T47D (cell line): ENCODE data around the gene HAPLN3.

Source experiments
- DNase-seq, 2 experiments: peaks; one replicate each; pipeline versions ENCODE4 v3.0.0 to v3.0.0-alpha.2; 2011 to 2012; ENCODE audit warnings: low read depth in 1 of 2, low spot score in 1 of 2
- JUND ChIP-seq: IDR thresholded peaks from 2 replicates; pipeline ENCODE4 v1.6.1; 2012; ENCODE audit warnings: low read depth
- in situ Hi-C: cut with HindIII; loops from 2 replicates; pipeline ENCODE4 v1.10.0; 2016; ENCODE audit warnings: low sequenced_read_pairs, low pct_unique_long_range_greater_than_20kb

HAPLN3 gene

GRCh38 chr15:88920186-88920891 is 25.0 kb upstream of the HAPLN3 start:
- TF ChIP-seq JUND, result no peak
- DNase-seq, result no peak
- in situ Hi-C loops, result no loop called here

GRCh38 chr15:88918738-88919137 is 23.4 kb upstream of the HAPLN3 start:
- in situ Hi-C loops, result no loop called here
- peak in 1 of 2 experiments; percentile 26 for DNase-seq
- TF ChIP-seq JUND, result no peak

- TF ChIP-seq JUND, result no peak
- no peak for DNase-seq
- in situ Hi-C loops, result no loop called here
Observed at GRCh38 chr15:88917760-88918159, 22.4 kb upstream of the HAPLN3 start.

GRCh38 chr15:88915354-88915753 is 20.0 kb upstream of the HAPLN3 start:
- no peak for DNase-seq
- no peak for TF ChIP-seq JUND
- in situ Hi-C loops, result no loop called here

GRCh38 chr15:88913850-88914169 is 18.5 kb upstream of the HAPLN3 start:
- no peak for DNase-seq
- in situ Hi-C loops, result no loop called here
- no peak for TF ChIP-seq JUND

GRCh38 chr15:88913017-88913849 is 17.9 kb upstream of the HAPLN3 start, which contains the start of gene MFGE8:
Gene MFGE8 (minus strand): TSS chr15:88913379. CDS start chr15:88913319, 60 bp downstream.
- in situ Hi-C loops, result no loop called here
- TF ChIP-seq JUND, result no peak
- DNase-seq, result peak; percentile 62 to 78

GRCh38 chr15:88912500-88912921 is 17.2 kb upstream of the HAPLN3 start:
- in situ Hi-C loops, result no loop called here
- TF ChIP-seq JUND, result no peak
- DNase-seq, result no peak

GRCh38 chr15:88911766-88912118 is 16.4 kb upstream of the HAPLN3 start:
- in situ Hi-C loops, result no loop called here
- DNase-seq, result no peak
- no peak for TF ChIP-seq JUND

- DNase-seq, result no peak
- TF ChIP-seq JUND, result no peak
- in situ Hi-C loops, result no loop called here
Observed at GRCh38 chr15:88909956-88910831, 14.8 kb upstream of the HAPLN3 start.

- no peak for DNase-seq
- in situ Hi-C loops, result no loop called here
- TF ChIP-seq JUND, result no peak
Observed at GRCh38 chr15:88908697-88909621, 13.6 kb upstream of the HAPLN3 start.

- no peak for DNase-seq
- in situ Hi-C loops, result no loop called here
- no peak for TF ChIP-seq JUND
Observed at GRCh38 chr15:88908123-88908522, 12.8 kb upstream of the HAPLN3 start.

GRCh38 chr15:88907111-88907510 is 11.8 kb upstream of the HAPLN3 start:
- no peak for DNase-seq
- in situ Hi-C loops, result no loop called here
- no peak for TF ChIP-seq JUND
